ENCODE results near the gene MRTFA. TPM values are rescaled to one million over a fixed set of nuclear protein-coding genes. Genes with fewer than 3 reads are reported as not detected.

Gene MRTFA
- total and polyA plus RNA-seq, 2 of the 13 experiments (the other 11 are each of a cell fraction or from before 2014, with no cell fraction given), result 2.4 to 8.2 TPM

DNA sequence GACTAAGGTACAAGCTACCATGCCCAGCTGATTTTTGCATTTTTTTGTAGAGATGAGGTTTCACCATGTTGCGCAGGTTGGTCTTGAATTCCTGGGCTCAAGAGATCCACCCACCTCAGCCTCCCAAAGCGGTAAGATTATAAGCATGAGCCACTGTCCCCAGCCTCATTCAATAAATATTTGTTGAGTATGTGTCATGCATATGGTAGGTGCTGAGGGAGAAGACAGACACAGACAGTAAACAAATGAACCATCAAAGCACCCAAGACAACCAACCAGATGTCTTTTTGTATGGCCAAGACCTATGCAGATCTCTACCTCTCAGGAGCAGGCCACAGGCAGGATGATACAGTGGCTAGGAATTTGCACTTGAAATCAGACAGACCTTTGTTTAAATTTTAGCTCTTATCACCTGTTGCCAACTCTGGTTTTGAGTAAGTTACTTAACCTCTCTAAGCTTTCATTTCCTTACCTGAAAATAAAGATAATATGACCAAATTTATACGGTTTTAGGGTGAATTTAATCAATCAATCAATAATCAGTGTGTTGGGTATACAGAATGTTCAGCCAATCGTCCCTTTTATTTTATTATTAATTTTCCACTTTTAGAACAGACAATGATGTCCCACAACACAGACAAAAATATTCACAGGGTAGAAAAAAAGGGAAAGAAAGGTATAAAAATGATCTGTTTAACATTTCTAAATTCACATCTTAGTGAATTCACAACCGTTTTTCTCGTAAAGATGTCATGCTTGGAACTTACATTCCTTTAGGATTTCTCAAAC, 137.9 kb downstream of the MRTFA start (continued):
- TF ChIP-seq ERF (CRISPR knock-in tag; IDR thresholded peaks at IDR 0.05), result peak; percentile 73; the same call in 1 of the 2 replicates
- TF ChIP-seq DMAP1 (CRISPR knock-in tag; IDR thresholded peaks at IDR 0.05), result no peak; the same call in 1 of the 2 replicates
- TF ChIP-seq KMT2B (CRISPR knock-in tag; IDR thresholded peaks at IDR 0.05), result no peak
- TF ChIP-seq ETV6 (CRISPR knock-in tag; conservative IDR thresholded peaks at IDR 0.05), result no peak
- 0 out of 2 replicates have a peak, but pooled peaks have one; percentile 28 for TF ChIP-seq ZNF441 (CRISPR knock-in tag; IDR thresholded peaks at IDR 0.05; ENCODE audit: borderline replicate concordance)
- no peak for TF ChIP-seq SIN3A (IDR thresholded peaks at IDR 0.05; ENCODE audit: borderline replicate concordance, low read depth, low read length)
- peak; percentile 81 for TF ChIP-seq FOXP1 (IDR thresholded peaks at IDR 0.05)
- TF ChIP-seq FOXP1 (CRISPR knock-in tag; IDR thresholded peaks at IDR 0.05), result peak; percentile 94
- TF ChIP-seq CHCHD3 (CRISPR knock-in tag; IDR thresholded peaks at IDR 0.05), result no peak
- TF ChIP-seq, protein P1, sequence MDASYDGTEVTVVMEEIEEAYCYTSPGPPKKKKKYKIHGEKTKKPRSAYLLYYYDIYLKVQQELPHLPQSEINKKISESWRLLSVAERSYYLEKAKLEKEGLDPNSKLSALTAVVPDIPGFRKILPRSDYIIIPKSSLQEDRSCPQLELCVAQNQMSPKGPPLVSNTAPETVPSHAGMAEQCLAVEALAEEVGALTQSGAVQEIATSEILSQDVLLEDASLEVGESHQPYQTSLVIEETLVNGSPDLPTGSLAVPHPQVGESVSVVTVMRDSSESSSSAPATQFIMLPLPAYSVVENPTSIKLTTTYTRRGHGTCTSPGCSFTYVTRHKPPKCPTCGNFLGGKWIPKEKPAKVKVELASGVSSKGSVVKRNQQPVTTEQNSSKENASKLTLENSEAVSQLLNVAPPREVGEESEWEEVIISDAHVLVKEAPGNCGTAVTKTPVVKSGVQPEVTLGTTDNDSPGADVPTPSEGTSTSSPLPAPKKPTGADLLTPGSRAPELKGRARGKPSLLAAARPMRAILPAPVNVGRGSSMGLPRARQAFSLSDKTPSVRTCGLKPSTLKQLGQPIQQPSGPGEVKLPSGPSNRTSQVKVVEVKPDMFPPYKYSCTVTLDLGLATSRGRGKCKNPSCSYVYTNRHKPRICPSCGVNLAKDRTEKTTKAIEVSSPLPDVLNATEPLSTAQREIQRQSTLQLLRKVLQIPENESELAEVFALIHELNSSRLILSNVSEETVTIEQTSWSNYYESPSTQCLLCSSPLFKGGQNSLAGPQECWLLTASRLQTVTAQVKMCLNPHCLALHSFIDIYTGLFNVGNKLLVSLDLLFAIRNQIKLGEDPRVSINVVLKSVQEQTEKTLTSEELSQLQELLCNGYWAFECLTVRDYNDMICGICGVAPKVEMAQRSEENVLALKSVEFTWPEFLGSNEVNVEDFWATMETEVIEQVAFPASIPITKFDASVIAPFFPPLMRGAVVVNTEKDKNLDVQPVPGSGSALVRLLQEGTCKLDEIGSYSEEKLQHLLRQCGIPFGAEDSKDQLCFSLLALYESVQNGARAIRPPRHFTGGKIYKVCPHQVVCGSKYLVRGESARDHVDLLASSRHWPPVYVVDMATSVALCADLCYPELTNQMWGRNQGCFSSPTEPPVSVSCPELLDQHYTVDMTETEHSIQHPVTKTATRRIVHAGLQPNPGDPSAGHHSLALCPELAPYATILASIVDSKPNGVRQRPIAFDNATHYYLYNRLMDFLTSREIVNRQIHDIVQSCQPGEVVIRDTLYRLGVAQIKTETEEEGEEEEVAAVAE (CRISPR knock-in tag; IDR thresholded peaks at IDR 0.05; ENCODE audit: borderline replicate concordance), result peak; percentile 98
- TF ChIP-seq, protein P2, sequence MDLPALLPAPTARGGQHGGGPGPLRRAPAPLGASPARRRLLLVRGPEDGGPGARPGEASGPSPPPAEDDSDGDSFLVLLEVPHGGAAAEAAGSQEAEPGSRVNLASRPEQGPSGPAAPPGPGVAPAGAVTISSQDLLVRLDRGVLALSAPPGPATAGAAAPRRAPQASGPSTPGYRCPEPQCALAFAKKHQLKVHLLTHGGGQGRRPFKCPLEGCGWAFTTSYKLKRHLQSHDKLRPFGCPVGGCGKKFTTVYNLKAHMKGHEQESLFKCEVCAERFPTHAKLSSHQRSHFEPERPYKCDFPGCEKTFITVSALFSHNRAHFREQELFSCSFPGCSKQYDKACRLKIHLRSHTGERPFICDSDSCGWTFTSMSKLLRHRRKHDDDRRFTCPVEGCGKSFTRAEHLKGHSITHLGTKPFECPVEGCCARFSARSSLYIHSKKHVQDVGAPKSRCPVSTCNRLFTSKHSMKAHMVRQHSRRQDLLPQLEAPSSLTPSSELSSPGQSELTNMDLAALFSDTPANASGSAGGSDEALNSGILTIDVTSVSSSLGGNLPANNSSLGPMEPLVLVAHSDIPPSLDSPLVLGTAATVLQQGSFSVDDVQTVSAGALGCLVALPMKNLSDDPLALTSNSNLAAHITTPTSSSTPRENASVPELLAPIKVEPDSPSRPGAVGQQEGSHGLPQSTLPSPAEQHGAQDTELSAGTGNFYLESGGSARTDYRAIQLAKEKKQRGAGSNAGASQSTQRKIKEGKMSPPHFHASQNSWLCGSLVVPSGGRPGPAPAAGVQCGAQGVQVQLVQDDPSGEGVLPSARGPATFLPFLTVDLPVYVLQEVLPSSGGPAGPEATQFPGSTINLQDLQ (CRISPR knock-in tag; IDR thresholded peaks at IDR 0.05), result no peak
- TF ChIP-seq MIER2 (CRISPR knock-in tag; IDR thresholded peaks at IDR 0.05), result 0 out of 2 replicates have a peak, but pooled peaks have one; percentile 60

Measured in HepG2 (cell line).